ENCODE results near the gene ZNF319.

ZNF319 gene

GRCh38 chr16:57970970-57971369 is 29.5 kb downstream of the ZNF319 start, which contains the start of gene CNGB1:
CNGB1 (minus strand) TSS chr16:57971128; CDS start chr16:57967286, 3,842 bp downstream.
- no peak for DNase-seq

DNA sequence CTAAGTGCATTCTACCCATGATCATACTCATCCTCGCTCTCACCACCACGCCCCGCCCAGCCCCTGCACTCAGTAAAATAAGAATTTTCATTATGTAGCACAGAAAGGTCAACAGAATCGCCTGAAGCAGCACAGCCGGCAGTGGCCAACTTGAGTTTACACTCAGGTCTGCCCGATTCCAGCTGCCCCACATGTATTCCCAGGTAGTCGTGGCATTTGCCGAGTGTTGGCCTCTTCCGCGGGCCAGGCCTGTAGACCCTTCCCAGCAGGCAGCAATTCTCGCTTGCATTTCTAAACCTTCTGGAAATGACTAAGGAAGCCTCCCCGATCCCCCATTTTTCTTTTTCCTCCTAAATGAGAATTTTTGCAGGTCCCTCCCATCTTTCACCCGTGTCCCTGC is 30.2 kb downstream of the ZNF319 start:
- no peak for DNase-seq

- DNase-seq: no peak
These were observed 30.9 kb downstream of the ZNF319 start for GRCh38 chr16:57969451-57970123.

GRCh38 chr16:57967916-57968315 is 32.6 kb downstream of the ZNF319 start:
- DNase-seq: no peak

GRCh38 chr16:57966986-57967385 is 33.5 kb downstream of the ZNF319 start:
- DNase-seq: no peak

DNA sequence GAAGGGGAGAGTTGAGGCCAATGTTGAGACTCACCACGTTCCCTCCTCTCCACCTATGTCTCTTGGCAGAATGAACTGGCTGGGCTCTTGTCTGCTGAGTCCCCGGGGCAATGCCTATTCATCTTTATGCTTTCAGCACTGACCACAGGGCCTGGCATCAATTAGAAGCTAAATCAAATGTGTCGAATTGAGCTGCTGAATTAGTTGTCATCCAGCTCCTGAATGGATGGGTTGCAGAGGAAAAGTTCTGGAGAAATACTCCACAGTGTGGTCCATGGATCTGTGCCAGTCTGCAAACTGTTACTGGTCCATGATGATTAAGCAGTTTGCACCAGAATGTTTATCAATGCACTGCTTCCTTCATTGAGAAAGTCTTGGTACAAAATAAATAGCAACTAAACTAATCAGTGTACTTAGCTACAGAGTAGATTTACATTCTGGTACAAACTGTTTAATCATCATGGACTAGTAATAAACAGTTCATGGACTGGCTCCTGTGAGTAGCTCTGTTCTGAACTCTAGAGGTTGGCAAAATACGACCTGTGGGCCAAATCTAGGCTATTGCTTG is 34.2 kb downstream of the ZNF319 start:
- no peak for DNase-seq

GRCh38 chr16:57964157-57964700 is 36.2 kb downstream of the ZNF319 start:
- no peak for DNase-seq

DNA sequence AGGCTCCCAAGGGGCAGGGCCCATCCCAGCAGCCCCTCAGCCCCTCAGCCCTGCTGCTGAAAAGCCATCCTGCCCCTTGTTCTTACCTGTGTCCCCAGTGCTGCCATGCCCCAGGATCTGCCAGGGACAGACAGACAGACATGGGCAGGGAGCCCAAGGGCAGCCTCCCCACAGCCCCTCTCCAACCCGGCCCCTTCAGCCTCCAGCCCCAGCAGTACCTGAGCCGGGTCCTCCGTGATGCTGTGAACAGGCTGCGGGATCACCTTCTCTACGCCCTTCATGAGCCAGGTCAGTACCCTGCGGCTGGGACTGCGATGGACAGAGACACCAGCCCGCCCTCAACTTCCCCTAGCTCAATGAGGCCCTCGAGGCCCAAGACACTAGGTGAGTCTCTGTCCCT is 37.7 kb downstream of the ZNF319 start:
- DNase-seq: no peak

GRCh38 chr16:57962046-57962445 is 38.4 kb downstream of the ZNF319 start:
- DNase-seq: no peak

- no peak for DNase-seq
These were observed 38.9 kb downstream of the ZNF319 start for GRCh38 chr16:57961538-57961937.

DNA sequence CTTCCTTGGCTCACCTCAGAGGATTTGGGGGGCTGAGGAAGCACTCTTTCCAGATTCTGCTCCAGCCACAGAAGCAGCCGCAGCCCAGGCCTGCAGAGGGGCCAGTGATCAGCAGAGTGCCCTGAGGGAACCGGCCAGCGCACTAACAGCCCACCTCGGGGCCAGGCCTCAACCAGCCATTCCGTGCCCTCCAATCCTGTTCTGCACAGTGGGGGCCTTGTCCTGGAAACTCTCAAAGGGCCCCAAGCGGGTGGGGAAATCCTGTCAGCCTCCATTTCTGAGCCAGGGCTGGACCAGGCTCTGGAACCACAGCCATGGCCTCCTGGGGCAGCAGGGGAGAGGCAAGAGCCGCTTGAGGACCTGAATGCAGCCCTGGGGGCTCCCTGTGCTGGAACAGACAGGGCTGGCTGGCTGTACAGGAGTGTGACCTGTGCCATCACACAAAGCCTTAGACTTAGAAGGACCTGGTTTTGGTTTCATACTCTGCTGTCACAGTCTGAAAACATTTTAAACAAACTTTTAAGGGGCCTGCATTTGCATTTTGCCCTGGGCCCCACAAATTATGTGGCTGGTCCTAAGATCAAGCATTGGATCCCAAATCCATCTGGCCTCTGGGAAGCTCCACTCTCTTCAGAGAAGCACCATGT is 39.5 kb downstream of the ZNF319 start:
- DNase-seq: no peak

DNA sequence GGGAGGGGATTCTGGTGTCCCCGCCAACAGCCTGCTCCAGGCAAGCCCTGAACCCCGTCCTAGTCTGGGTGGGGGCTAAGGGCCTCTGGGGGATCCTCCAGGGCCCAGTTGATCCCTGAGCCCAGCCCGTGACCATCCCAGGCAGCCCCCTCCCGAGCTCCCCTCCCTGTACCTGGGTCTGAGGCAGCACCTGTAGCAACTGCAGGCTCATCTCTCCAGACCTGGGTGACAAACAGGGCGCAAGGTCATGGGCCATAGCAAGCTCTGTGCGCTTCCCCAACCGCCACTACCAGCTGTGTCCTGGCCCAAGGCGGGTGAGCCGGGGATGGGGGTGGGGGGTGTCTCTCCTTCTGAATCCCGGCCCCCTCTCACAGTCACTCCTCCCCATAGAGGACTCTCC is 40.2 kb downstream of the ZNF319 start:
- no peak for DNase-seq

GRCh38 chr16:57959804-57960203 is 40.7 kb downstream of the ZNF319 start:
- no peak for DNase-seq

GRCh38 chr16:57959121-57959520 is 41.4 kb downstream of the ZNF319 start:
- no peak for DNase-seq

DNA sequence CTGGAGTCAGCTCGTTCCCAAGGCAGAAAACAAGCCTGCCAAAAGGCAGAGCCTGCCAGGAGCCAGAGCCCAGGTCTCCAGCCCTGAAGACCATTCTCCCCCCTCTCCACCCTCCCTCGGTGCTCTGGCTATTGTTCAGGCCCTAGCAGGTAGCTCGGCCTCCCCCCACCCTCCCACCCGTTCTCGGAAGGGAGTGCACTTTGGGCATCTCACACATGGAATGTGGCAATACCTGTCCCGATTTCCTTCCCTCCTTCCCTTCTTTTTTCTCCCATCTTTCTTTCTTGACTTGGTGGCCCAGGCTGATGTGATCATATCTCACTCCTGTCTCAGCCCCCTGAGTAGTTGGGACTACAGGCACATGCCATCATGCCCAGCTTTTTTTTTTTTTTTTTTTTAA is 41.9 kb downstream of the ZNF319 start:
- no peak for DNase-seq

DNA sequence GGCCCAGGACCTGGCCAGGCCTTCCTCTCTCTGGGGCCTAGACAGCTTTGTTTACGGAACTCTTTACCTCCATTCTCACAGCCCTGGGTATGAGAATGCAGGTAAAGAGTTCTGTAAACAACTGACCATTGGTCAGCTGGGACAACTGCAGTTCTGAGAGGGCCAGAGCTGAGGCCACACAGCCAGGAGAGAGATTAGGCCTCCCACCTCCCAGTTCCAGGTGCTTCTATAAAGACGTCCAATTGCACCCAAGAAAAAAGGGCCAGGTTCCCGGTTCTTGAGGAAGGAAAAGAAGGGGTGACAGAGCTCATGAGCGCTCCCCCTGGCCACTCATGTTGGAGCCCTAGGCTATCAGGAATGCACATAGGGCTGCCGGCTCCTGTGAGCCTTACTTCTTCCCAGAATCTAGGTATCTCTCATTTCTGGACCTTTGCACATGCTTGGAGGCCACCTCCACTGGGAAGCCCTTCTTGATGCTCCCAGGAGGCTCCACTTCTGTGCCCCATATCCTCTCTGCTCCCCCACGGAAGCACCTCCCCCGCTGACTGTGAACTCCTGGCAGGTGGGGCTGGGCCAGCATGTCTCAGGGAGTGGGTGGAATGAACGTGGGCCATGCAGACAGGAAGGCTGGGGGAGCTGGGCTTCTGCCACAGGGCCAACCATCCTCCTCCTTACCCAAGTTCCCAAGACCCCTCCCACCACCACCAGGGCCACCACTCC is 42.6 kb downstream of the ZNF319 start:
- no peak for DNase-seq

- DNase-seq: no peak
These were observed 43.4 kb downstream of the ZNF319 start for GRCh38 chr16:57956924-57957672.

- DNase-seq: no peak
These were observed 44.1 kb downstream of the ZNF319 start for GRCh38 chr16:57956270-57956808.

DNA sequence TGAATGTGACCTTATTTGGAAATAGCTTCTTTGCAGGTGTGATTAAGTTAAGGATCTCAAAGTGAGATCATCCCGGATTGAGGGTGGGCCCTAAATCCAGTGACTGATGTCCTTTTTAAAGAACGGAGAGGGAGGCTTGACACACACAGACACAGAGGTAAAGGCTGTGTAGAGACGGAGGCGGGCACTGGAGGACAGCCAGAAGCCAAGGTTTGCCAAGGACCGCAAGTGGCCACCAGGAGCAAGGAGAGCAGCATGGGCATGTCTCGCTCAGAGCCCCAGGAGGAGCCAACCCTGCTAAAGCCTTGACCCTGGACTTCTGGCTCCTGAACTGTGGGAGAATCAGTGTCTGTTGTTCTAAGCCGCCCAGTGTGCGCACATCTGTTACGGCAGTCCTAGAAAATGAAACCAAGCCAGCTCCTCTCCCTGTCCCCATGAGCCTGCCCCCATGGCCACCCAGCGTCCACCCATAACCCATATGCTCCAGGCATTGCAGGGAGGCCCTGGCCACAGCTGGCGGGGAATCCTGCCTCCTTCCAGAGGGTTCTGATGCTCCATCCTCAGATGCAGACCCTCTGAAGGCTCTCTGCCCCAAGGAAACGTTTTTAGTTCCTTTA is 44.8 kb downstream of the ZNF319 start:
- DNase-seq: no peak

DNA sequence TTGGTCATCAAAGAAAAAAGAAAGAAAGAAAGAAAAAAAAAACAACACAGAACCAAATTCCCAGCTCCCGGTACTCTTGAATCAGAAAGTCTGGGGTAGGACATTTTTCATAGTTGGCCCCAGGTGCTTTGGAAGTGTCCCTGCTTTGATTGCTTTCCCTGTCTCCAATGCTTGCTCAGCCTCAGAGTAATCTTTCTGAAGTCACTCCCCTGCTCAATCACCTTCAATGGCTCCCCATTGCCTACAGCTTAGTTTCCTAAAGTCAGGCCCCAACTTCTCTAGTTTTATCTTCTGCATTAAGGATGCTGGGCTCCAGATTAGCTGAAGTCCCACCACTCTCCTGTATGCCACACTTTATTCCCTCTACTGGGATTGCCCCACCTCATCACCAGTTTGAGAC is 46.6 kb downstream of the ZNF319 start:
- DNase-seq: no peak

DNA sequence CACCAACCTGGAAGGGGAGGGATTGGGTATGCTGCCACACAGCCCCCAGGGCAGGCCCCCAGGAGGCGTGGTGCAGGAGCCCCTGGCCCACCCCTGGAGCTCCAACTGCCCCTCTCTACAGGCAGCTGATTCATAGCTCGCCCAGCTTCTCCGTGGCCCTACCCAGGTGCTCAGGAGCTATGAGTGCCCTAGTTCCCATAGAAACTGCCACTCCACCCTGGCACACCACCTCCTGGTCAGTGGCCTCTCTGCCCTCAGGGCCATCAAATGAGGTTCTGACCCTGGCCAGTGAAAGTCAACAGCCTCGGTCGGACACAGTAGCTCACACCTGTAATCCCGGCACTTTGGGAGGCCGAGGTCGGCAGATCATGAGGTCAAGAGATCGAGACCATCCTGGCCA is 47.6 kb downstream of the ZNF319 start:
- no peak for DNase-seq
